ENCODE results near the gene MRPS5.
"Not testable (repeated sequence)": the region's sequence is repeated elsewhere in the genome, so short reads cannot be mapped to it uniquely, and the experiment has no call there.

Gene MRPS5

DNA sequence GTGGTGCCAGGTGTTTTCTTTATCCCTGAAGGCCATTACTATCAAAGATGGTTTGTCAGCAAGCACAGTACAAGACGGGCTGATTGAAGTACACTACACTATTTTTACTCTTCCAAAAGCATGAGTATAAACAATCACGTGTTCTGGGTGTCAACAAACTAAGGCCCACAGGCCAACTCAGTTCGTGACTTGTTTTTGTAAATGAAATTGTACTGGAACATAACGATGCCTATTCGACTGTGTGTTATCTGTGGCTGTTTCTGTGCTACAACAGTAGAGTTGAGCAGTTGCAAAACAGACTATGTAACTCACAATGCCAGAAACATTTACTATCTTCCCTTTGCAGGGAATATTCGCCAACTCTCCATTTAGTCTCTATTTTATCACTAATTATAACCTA is 12.3 kb downstream of the MRPS5 start:
- ChIA-PET POLR2A (no interaction called here), CTCF (no interaction called here)
- H3K4me3 ChIP-seq (ENCODE audit: low read depth, low read length) = no peak overlapping the region
- TF ChIP-seq, protein P1, sequence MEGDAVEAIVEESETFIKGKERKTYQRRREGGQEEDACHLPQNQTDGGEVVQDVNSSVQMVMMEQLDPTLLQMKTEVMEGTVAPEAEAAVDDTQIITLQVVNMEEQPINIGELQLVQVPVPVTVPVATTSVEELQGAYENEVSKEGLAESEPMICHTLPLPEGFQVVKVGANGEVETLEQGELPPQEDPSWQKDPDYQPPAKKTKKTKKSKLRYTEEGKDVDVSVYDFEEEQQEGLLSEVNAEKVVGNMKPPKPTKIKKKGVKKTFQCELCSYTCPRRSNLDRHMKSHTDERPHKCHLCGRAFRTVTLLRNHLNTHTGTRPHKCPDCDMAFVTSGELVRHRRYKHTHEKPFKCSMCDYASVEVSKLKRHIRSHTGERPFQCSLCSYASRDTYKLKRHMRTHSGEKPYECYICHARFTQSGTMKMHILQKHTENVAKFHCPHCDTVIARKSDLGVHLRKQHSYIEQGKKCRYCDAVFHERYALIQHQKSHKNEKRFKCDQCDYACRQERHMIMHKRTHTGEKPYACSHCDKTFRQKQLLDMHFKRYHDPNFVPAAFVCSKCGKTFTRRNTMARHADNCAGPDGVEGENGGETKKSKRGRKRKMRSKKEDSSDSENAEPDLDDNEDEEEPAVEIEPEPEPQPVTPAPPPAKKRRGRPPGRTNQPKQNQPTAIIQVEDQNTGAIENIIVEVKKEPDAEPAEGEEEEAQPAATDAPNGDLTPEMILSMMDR (IDR thresholded peaks at IDR 0.05; ENCODE audit: insufficient read depth, low read length, missing control alignments) = no peak
- DNase-seq (ENCODE audit: low read depth, low spot score) = no peak

- H3K4me3 ChIP-seq (ENCODE audit: low read depth, low read length) = no peak overlapping the region
- POLR2A ChIA-PET = no interaction called here
- DNase-seq (ENCODE audit: low read depth, low spot score) = no peak
- CTCF ChIA-PET = interaction anchor here (0.6 to 3.8 kb wide), 5 partner anchors 9 to 1230 kb away, joined by 3 to 16 read pairs (median 3); partner anchors contain the start of gene MRPS5
- TF ChIP-seq, protein P1 (IDR thresholded peaks at IDR 0.05; ENCODE audit: insufficient read depth, low read length, missing control alignments) = no peak
Measured at GRCh38 chr2:95106081-95106480, 15.5 kb downstream of the MRPS5 start.

GRCh38 chr2:95104606-95105005 is 17.0 kb downstream of the MRPS5 start:
- POLR2A ChIA-PET = no interaction called here
- DNase-seq (ENCODE audit: low read depth, low spot score) = no peak
- CTCF ChIA-PET = interaction anchor here (3.8 kb wide), 1 partner anchor 27 kb away, joined by 14 read pairs; no protein-coding TSS in a partner anchor

GRCh38 chr2:95099910-95100309 is 21.7 kb downstream of the MRPS5 start:
- ChIA-PET CTCF (interaction anchor here (0.5 to 2.9 kb wide), 2 partner anchors 20 to 21 kb away, joined by 3 to 9 read pairs; no protein-coding TSS in a partner anchor), POLR2A (no interaction called here)
- DNase-seq (ENCODE audit: low read depth, low spot score) = no peak
- TF ChIP-seq, protein P1 (IDR thresholded peaks at IDR 0.05; ENCODE audit: insufficient read depth, low read length, missing control alignments) = no peak
- H3K4me3 ChIP-seq (ENCODE audit: low read depth, low read length) = no peak overlapping the region

More at GRCh38 chr2:95104606-95105005, 17.0 kb downstream of the MRPS5 start:
- H3K4me3 ChIP-seq (ENCODE audit: low read depth, low read length) = no peak overlapping the region
- TF ChIP-seq, protein P1 (IDR thresholded peaks at IDR 0.05; ENCODE audit: insufficient read depth, low read length, missing control alignments) = no peak

DNA sequence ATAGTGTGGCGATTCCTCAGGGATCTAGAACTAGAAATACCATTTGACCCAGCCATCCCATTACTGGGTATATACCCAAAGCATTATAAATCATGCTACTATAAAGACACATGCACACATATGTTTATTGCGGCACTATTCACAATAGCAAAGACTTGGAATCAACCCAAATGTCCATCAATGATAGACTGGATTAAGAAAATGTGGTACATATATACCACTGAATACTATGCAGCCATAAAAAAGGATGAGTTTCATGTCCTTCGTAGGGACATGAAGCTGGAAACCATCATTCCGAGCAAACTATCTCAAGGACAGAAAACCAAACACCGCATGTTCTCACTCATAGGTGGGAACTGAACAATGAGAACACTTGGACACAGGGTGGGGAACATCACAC is 23.3 kb downstream of the MRPS5 start:
- DNase-seq (ENCODE audit: low read depth, low spot score); POLR2A ChIA-PET; H3K4me3 ChIP-seq (ENCODE audit: low read depth, low read length): not testable (repeated sequence)
- CTCF ChIA-PET = interaction anchor here (0.9 kb wide), 1 partner anchor 20 kb away, joined by 3 read pairs; no protein-coding TSS in a partner anchor

DNA sequence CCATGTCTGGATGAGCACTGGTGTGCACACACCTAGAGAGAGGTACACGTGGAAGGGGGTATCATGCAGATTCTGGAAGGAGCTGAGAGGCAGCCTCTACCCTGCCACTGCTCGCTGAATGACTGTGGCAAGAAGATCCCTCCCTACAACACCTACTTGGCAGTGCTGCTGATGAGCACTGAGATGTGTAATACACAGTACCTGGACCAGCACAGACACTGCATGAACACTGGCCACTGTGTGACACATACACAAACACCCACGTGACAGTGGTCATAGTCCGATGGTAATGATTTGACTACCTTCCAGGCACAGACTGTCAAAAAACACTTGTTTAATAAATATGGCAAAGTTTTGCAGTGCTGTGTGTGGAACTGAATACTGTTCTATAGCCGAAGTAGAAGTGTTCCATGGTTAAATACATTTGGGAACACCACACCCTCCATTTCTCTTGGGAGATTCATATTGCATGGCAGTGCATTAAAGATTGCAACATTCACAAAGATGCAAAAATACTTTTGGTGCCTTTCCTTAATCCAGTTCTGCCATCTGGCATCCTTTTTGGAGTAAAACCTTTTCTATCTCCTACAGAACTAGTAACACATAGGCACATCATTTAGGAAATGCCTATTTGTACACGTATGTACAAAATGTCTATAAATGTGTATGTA is 29.6 kb downstream of the MRPS5 start:
- TF ChIP-seq, protein P1 (IDR thresholded peaks at IDR 0.05; ENCODE audit: insufficient read depth, low read length, missing control alignments) = no peak
- no peak overlapping the region for H3K4me3 ChIP-seq (ENCODE audit: low read depth, low read length)
- ChIA-PET CTCF (interaction anchor here (1.2 to 8.5 kb wide), 2 partner anchors 14 to 23 kb away, joined by 3 to 58 read pairs; no protein-coding TSS in a partner anchor), POLR2A (no interaction called here)
- no peak for DNase-seq (ENCODE audit: low read depth, low spot score)

GRCh38 chr2:95087379-95087778 is 34.2 kb downstream of the MRPS5 start:
- TF ChIP-seq, protein P1 (IDR thresholded peaks at IDR 0.05; ENCODE audit: insufficient read depth, low read length, missing control alignments) = no peak
- ChIA-PET CTCF (interaction anchor here (0.7 kb wide), 1 partner anchor 12 kb away, joined by 3 read pairs; no protein-coding TSS in a partner anchor), POLR2A (no interaction called here)
- DNase-seq (ENCODE audit: low read depth, low spot score) = no peak
- H3K4me3 ChIP-seq (ENCODE audit: low read depth, low read length) = no peak overlapping the region

Data from AG04449 (cell line).